GM21723 (cell line): ENCODE measurements around the gene EID1.
"Not testable (repeated sequence)": the region's sequence is repeated elsewhere in the genome, so short reads cannot be mapped to it uniquely, and the experiment has no call there.

ENCODE experiments used
- ATAC-seq: cut with Tn5 transposase; IDR thresholded peaks from one replicate; pipeline ENCODE4 v1.9.1; 2021; ENCODE audit warnings: mild to moderate bottlenecking, moderate library complexity; ENCODE audit not compliant: unreplicated experiment

The EID1 gene

DNA sequence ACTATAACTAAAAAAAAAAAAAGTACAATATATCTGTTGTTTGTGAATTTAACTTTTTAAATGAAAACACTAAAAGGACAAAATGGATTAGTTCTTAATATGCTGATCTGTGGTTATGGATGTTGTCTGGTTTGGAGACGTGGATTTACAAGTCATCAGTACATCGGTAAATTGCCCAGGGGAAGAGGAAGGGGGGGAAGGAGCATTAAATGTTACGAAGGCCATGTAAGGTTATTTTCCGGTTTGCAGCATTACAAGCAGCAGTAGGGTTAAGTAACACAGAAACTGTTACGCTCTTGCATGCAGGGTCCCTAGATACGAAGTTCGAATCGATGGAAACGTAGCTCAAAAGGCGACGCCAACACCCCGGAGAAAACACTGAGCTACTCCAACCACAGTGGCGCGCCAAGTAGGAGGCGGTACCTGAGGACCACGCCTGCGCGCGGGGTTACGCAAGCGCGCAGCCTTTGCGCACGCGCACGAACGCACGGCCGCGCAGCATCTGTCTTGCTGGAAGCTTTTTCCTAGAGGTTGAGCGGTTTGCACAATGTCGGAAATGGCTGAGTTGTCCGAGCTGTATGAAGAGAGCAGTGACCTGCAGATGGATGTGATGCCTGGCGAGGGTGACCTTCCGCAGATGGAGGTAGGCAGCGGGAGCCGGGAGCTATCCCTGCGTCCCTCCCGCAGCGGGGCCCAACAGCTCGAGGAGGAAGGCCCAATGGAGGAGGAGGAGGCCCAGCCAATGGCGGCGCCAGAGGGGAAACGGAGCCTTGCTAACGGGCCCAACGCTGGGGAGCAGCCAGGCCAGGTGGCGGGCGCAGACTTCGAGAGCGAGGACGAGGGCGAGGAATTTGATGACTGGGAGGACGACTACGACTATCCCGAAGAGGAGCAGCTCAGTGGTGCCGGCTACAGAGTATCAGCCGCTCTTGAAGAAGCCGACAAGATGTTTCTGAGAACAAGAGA lies at the start of gene EID1:
Gene EID1, plus strand, starts transcription at position 505 of the 966 bp plus-strand sequence. Its CDS starts 43 bp downstream, at position 548.
- ATAC-seq = peak; percentile 97

- no peak for ATAC-seq
Measured at GRCh38 chr15:48828471-48828870, 49.5 kb upstream of the EID1 start.

DNA sequence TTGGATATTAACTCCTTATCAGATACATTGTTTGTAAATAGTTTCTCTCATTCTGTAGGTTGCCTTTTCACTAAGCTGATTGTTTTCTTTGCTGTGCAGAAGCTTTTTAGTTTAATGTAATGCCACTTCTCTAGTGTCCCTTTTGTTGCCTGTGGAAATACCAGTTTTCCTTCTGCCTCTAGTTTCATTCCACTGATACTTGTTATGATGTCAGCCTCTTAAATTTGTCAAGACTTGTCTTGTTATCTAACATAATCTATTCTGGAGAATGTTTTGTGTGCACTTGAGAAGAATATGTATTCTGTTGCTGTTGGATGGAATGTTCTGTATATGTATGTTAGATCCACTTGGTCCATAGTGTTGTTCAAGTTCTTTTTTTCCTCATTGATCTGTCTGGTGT lies 49.0 kb upstream of the EID1 start:
- no peak for ATAC-seq

GRCh38 chr15:48832648-48833047 lies 45.3 kb upstream of the EID1 start:
- no peak for ATAC-seq

DNA sequence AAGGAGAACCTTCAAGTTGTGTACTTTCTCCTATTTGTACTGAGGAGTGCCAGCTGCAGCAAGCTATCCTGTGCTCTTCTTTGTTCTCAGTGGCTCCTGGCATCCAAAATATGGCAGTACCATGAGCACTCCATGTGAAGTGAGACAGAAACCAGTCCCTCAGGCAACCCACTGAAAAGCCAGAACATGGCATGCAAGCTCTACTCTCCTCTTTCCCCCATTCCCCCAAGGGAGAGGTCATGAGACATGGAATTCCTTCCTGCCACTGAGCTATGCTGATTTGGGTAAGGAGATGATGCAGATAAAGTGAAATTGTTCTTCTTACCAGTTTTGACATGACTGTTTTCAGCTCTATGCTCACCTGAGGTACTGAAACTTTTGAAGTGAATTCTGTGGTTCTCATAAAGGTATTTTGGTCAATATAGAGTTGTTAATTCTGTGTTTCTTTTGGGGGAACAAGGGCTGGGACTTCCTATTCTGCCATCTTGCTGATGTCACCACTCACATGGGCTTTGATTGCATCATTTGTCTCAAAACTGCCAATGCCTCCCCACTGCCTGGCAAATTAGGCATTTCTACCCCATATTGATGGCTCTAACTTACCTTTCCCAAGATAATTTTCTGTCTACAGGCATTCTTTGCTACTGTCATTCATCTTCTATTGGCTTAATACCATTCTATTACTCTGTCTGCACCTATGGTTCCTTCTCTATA lies 44.3 kb upstream of the EID1 start:
- no peak for ATAC-seq

DNA sequence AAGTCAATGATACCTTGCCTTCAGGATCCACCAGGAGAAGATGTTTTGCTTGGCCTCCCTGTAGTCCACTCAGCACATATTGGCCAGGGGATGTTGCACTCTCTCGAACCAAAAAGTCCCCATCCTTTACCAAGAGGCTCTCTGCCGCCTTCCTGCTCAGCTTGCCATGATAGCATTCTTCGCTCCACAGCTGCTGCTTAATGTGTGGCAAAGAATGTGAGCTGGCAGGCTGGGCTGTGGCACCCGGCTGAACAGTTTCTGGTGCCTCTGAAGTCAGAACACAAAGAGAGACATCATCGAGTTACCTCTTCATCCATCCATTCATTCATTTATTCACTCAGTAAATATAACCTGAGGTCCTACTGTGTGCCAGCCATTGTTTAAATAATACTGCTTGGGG lies 43.2 kb upstream of the EID1 start:
- ATAC-seq = no peak

GRCh38 chr15:48842501-48842900 lies 35.4 kb upstream of the EID1 start:
- no peak for ATAC-seq

GRCh38 chr15:48845123-48845522 lies 32.8 kb upstream of the EID1 start:
- ATAC-seq = no peak

GRCh38 chr15:48850648-48851047 lies 27.3 kb upstream of the EID1 start:
- ATAC-seq = no peak

DNA sequence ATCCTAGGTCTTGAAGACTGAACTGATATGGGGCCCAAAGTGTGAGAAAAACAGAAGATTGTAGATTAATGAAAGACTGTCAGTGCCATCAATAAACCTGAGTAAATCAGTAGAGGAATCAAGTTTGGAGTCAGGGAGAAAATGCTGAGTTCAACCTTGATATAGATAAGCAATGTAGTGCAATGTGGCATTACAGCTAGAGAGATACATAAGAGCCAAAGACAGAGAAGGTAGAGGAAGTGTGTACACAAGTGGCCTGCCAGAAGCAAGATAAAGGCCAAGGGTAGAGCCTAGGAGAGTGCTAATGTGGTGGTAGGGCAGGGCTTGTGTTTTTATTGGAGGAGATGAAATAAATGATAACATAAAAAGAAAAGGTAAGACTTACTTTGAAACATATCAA lies 26.0 kb upstream of the EID1 start:
- no peak for ATAC-seq

- not testable (repeated sequence) for ATAC-seq
Measured at GRCh38 chr15:48854434-48854833, 23.5 kb upstream of the EID1 start.

DNA sequence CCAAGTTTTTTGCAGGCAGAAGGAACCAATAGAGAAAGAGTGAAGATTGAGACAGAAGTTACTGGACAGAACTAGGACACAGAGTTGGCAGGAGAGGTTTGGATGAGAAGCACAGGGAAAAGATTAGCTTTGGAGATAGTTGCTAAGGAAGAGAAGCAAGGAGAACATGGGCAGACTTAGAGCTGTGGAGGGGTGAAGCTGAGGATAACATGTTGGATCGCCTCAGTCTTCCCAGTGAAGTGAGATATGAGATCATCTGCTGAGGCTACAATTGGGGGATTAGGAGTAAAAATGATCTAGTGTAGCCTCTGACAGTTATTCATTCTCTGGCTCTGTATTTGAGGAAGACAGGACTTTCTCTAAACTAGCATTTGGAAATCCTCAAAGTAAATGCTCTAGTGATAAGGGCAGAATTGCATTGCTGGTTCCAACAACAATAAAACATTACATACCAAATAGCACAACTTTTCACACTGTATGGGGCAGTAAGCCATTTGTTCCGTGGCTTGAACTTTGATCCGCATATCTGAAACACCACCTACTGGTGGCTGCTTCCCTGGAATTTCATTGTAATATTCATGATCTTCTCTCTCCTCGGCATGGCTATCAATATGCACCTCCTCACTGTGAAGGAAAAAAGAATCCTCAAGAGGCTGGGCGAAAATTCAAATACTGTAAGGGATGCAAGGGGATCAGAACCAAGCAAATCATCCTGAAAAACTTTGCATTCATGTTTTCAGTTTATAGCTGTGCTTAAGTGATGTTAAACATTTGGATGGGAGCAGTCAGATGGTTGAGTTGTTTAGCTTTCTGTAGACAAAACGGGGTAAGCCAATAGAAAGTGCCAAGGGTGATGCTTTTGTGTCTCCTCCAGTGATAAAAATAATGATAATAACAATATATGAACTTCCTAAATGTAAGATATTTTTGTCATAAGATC lies 22.2 kb upstream of the EID1 start:
- no peak for ATAC-seq

GRCh38 chr15:48856942-48857341 lies 21.0 kb upstream of the EID1 start:
- no peak for ATAC-seq

- ATAC-seq = no peak
Measured at GRCh38 chr15:48858401-48858800, 19.5 kb upstream of the EID1 start.

DNA sequence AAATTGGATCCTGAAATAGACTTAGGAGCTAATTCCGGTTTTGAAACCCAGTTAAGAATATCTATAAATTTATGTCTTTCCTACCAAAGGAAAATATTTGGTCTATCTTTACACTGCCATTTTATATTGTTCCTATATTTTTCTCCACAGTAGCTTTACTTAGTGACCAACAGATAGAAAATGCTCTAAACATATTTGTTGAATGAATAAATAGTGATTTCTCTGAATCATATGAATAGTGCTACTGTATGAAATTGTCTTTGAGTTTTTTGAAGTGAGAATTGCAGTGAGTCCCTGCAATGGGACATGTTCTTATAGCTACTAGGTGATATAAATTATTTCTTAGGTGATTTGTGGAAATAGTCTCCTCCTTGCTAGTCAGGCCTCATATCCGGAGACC lies 18.5 kb upstream of the EID1 start:
- ATAC-seq = no peak

GRCh38 chr15:48861813-48862431 lies 16.0 kb upstream of the EID1 start:
- ATAC-seq = peak; percentile 76

- no peak for ATAC-seq
Measured at GRCh38 chr15:48862705-48863104, 15.2 kb upstream of the EID1 start.

DNA sequence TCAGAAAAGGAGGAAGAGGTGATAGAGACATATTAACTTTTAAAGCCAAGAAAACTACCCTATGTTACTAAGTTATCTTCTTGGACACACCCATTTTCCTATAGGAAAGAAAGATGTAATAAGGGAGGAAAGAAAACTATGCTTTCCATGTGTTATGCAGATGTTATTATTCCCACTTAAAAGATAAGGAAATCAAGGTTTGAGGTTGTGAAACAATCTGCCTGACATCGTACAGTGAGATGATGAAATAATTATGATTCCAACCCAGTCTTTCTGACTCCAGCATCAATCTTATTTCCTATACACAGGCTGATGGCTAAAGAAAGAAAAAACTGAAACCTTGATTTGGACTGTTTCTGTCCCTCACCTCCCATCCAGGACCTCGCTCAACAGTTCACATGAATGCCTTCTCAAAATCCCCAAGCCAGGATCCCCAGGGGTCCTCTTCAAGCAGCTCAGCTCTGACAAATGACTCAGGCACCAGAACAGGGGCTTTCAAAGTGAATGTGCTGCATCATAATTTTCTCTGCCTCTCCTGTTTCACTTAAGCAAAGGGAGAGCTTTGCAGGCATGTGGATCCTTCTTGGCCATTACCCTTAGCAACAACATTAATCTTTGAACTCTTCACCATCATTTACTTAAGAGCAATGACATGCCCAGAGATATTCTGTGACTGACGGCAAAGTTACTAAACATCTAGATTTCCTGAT lies 12.4 kb upstream of the EID1 start:
- ATAC-seq = no peak

DNA sequence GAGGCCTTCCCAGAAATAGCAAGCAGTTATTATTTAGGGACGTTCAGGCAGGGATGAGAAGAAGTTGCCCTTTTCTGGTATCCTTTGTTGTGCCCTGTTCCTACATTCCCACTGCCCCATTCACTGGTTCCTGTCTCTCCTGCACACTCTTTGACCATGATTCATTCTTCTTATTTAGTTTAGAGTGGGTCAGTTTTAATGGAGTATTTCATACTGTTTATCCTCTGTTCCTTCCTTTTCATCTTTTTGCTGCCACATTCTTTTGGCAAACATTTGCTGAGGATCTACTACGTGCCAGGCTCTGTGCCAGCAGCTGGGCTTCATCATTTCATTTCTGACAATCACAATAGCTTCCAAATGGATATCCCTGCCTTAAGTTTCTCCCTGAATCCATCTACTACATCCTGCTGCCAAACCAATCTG lies 11.8 kb upstream of the EID1 start:
- no peak for ATAC-seq

- ATAC-seq = no peak
Measured at GRCh38 chr15:48868023-48868422, 9.9 kb upstream of the EID1 start.
